Fibroblast of lung (primary cell): Measurements from ENCODE around the gene NXN.

Source experiments
- EZH2 ChIP-seq: IDR thresholded peaks from 2 replicates; pipeline ENCODE4 v1.5.1; 2012; ENCODE audit warnings: low read length, control low read depth, mild to moderate bottlenecking; ENCODE audit errors: missing control alignments
- TF ChIP-seq, protein P1 (sequence below), 2 donors: IDR thresholded peaks in 1 of 2; conservative IDR thresholded peaks in 1 of 2; 1 replicate in 1 of 2; 2 replicates in 1 of 2; pipeline ENCODE4 v1.5.1; 2011 to 2012; ENCODE audit warnings: low read length in 2 of 2, control low read depth in 1 of 2, inconsistent platforms in 1 of 2, low read depth in 1 of 2, mild to moderate bottlenecking in 1 of 2

DNA sequence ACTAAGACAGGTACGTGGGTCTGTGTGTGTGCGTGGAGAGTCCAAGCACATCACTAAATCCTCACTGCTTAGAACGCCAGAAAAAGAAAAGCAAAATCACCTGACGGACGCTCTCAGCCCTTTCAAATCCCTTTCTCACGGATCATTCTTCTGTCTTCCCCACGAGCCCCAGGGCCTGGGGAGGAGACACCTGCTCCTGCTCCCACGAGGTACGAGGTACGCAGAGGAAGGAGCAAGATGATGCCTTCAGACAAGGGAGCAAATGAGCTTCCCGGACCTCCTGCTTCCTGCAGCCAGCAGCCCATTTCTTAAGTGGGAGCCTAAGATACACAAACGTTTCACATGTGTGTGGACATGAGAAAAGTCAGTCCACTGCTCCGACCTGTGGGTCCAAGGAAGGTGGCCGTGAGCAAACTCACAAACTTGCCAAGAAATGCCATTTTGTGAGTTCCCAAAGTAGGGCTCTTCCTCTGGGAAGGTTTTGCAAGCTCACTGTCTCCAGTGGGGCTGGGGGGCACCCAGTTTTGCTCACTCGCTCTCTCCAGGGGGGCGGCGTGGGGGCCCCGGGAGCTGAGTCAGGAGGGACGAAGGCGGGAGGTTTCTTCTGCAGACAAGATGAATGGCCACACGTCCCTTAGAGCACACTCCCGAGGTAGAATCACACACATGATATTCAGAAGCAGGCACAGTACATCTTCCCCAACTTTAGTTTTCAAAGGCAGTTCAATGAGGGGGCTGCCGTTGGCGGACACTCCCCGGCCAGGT lies 129.3 kb downstream of the NXN start:
- TF ChIP-seq, protein P1, sequence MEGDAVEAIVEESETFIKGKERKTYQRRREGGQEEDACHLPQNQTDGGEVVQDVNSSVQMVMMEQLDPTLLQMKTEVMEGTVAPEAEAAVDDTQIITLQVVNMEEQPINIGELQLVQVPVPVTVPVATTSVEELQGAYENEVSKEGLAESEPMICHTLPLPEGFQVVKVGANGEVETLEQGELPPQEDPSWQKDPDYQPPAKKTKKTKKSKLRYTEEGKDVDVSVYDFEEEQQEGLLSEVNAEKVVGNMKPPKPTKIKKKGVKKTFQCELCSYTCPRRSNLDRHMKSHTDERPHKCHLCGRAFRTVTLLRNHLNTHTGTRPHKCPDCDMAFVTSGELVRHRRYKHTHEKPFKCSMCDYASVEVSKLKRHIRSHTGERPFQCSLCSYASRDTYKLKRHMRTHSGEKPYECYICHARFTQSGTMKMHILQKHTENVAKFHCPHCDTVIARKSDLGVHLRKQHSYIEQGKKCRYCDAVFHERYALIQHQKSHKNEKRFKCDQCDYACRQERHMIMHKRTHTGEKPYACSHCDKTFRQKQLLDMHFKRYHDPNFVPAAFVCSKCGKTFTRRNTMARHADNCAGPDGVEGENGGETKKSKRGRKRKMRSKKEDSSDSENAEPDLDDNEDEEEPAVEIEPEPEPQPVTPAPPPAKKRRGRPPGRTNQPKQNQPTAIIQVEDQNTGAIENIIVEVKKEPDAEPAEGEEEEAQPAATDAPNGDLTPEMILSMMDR (conservative IDR thresholded peaks at IDR 0.05 in 1 of 2, IDR thresholded peaks at IDR 0.05 in 1 of 2; ENCODE audit: low read depth in 1 of 2, low read length in 2 of 2), result no peak
- no peak for TF ChIP-seq EZH2
